Activated gamma-delta T cell treated with anti-CD3 and anti-CD28 coated beads, Interleukin-2, amount 50 U/mL, for 16 hours (primary cell): ENCODE data around the gene NAP1L1.

Source experiments
- DNase-seq: peaks from one replicate; pipeline ENCODE4 v3.0.0-alpha.2; 2020; ENCODE audit warnings: low read depth

The NAP1L1 gene, protein sequence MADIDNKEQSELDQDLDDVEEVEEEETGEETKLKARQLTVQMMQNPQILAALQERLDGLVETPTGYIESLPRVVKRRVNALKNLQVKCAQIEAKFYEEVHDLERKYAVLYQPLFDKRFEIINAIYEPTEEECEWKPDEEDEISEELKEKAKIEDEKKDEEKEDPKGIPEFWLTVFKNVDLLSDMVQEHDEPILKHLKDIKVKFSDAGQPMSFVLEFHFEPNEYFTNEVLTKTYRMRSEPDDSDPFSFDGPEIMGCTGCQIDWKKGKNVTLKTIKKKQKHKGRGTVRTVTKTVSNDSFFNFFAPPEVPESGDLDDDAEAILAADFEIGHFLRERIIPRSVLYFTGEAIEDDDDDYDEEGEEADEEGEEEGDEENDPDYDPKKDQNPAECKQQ

DNA sequence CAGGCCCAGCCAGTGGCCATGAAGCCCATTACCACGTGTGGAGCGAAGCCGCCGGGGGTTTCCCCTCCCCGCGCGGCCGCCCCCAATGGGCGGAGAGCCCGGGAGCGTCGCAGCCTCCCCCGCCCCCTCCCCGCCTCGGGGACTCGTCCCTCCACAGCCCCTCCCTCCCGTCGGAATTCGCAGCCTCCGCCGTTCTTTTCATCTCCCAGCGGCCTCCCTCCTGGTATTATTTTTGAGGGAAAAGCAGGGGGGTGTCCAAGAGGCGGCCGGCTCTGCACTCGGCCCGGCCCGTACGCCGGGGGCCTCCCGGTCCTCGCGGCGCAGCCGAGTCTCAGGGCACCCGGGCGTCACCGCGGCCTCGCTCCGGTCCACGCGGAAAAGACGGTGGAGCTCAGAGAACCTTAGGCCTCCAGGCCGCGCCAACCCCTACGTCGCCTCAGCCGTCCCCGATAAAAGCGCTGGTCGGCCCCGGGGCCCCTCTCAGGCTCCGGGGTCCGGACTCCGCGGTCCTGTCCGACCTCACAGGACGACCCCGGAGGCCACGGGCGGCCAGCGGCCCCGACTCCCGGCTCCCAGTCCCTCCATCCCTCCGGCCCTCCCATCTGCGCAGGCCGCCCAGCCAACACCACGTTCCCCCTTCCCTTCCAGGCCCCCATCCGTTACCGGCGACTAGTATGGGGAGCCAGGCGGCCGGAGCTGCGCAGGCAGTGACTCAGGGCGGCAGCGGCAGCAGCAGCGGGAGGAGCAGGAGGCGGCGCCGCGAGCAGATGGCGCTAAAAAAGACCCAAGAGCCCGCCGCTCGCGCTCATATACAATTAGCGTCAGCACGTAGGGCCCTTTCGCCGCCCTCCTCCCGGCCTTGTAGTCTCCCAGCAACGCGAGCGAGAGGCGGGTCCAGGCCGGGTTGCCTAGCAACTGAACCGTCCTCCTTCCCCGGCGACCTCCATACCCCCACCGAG, at the start of gene NAP1L1:
TSS of gene NAP1L1 (minus strand) at position 782 of the 959 bp plus-strand sequence. CDS start 10,466 bp downstream, outside the sequence.
- peak; percentile 96 for DNase-seq

DNA sequence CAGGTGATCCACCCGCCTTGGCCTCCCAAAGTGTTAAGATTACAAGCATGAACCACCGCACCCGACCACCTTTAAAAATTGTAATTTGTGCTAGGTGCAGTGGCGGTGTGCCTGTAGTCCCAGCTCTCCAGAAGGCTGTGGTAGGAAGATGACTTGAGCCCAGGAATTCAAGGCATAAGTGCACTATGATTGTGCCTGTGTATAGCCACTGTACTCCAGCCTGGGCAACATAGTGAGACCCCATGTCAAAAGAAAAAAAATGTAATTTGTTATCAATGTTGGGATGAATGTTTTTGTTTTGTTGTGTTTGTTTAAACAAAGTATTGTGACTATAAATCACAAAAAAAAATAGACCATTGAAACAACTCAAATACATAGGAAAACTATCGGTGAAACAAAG, 43.1 kb upstream of the NAP1L1 start:
- DNase-seq, result no peak

DNA sequence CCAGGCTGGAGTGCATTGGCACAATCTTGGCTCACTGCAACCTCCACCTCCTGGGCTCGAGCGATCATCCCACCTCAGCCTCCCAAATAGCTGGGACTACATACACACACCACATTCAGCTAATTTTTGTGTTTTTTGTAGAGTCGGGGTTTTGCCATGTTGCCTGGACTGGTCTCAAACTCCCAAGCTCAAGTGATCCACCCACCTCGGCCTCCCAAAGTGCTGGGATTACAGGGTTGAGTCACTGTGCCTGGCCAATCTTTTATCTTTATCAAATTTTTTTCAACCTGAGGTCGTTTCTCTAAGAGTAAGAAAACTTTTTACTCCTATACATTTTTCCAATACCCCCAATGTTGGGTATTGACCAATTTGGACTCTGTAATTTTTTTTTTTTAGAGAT, 40.0 kb upstream of the NAP1L1 start:
- no peak for DNase-seq

DNA sequence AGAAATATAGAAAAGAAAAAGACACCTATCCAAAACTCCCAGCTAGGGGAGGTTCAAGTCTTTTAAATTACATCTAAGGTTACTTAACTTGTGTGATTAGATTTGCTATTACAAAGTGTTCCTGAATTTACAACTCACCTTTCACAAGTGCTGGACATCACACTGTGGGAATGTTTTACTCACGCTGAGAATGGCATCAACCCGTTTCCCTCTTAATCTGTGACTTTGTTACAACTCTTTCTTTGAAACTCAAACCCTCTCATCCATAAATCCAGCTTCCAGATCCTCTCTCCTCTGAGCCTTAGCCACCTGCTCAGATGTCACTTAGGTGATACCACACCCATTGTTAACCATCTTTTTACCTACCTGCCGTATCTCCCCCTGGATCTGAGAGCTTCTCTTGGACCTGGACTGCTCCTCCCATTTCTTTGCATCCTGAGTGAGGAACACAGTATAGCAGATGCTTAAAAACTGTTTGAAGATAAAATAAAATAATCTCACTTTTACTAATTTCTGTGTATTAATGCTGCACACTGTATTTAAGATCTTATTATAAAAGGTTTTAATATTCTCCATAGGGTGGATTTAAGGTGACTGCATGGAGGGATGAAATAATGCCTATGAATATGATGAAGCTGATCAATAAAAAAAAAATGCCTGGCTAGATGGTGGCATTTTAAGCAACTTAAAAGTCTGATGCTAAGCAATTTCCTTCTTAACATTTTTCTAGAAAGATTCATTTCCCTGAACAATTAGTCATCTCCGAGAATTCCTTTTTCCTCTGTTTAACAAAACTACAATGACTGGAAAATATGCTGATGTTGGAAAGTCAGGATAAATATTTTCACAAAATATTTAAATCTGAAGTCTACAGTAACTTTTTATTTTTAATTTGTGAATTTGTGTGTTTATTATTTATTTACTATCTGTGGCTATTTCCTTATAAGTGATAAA, 39.1 kb upstream of the NAP1L1 start:
- DNase-seq, result no peak

DNA sequence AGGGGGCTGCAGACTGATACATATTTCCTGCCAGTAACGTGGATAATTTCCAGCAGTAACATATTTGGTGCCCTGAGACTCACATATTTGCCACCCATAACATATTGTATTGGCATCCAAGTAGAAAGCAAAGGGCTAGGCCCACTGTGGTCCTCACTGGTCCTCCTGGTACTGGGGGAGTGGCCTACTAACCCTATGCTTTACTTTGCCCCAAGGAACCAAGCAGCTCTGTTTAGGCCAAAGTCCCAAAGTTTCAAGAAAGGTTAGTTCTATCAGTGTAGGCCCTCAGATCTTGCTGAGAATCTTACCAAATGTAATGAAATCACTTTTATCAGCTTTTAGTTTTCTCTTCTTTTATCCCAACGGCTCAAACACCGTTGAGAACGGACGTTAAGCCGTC, 35.4 kb upstream of the NAP1L1 start:
- DNase-seq, result no peak

DNA sequence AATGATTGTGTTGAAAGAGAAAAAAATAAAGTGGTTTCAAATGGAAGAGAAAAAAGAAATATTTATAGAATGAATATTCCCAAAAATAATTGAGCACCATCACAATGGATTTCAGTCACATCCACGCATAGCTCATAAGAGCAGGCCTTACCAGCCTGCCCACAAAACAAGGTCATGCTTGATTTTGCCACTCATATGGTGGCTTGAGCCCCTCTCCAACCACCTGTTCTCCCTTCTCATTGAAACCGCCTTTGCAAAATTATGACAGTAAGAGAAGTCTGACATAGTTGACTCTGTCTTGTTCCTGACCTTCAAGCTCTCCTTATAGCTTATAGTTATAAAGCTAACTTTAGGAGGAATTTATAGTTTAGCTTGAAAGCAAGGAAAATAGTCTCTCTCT, 33.3 kb upstream of the NAP1L1 start:
- no peak for DNase-seq

DNA sequence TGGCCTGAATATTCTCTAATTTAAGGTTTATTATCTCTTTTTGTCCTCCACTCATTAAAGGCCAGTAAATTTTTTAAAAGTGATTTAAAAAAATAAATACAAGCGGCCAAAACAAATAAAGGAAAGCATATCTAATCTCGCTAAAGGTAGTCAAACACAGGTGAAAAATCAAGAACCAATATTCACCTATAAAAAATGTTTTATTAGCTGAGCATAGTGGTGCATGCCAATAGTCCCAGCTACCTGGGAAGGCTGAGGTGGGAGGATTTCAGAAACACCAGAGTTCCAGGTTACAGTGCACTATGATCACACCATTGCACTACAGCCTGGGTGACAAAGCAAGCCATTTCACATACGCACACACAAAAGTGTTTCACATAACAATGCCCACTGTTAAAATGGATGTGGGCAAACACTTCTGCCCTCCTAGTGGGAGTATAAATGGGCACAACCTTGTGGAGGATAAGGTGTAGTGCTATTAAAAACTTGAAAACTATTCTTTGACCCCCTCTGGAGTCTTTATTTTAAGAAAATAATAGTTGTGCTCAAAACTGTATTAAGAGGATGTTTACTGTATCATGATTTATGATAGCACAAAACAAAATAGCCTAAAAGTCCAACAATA, 32.7 kb upstream of the NAP1L1 start:
- DNase-seq, result no peak

DNA sequence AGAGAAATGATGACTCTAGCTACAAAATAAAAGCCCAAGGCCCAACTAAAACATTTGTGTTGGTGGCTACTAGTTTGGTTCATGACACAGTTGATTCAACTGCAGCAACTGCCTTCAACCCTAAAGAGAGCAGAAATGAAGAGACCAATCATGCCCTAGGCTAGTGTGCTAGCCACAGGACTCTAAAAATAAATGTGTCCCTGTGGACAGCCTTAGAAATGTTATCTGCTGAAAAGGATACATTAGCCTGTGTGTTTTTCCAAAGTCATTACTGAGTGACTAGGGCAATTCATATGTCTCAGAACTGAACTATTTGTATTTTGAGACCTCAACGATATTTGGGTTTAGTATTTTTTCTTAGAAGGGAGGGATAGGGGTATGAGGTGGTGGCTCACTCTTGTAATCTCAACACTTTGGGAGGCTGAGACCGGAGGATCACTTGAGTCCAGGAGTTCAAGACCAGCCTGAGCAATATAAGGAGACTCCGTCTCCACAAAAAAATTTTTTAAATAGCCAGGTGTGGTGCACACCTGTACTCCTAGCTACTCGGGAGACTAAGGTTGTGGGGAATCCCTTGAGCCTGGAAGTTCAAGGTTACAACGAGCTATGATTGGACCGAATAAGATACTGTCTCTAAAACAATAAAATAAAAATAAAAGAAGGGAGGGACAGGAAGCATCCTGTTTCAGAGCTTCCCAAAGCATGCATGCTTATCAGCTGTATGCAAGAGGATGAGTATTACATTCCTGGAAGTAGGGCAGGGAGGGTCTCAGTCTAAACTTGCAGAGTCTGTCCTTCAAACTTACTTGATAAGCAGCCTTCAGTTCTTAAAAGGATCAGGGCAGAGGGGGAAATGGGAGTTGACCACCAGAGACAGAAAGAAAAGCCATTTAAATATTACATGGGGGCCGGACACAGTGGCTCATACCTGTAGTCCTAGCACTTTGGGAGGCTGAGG, 29.6 kb upstream of the NAP1L1 start:
- DNase-seq, result no peak

DNA sequence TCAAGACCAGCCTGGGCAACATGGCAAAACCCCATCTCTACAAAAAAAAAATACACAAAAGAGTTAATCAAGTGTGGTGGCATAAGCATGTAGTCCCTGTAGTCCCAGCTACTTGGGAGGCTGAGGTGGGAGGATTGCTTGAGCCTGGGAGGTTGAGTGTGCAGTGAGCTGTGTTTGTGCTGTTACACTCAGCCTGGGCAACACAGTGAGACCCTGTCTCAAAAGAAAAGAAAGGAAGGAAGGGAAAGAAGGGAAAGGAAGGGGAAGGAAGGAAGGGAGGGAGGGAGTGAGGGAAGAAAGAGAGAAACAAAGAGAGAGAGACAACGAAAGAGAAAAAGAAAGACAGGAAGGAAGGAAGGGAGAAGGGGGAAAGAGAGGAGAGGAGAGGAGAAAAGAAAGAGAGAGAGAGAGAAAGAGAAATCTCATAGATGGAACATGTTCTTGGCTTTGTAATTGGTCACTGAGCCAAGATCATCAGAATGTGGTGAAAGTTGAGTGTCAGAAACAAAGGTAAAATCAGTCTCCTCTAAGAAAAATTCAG, 26.8 kb upstream of the NAP1L1 start:
- no peak for DNase-seq

DNA sequence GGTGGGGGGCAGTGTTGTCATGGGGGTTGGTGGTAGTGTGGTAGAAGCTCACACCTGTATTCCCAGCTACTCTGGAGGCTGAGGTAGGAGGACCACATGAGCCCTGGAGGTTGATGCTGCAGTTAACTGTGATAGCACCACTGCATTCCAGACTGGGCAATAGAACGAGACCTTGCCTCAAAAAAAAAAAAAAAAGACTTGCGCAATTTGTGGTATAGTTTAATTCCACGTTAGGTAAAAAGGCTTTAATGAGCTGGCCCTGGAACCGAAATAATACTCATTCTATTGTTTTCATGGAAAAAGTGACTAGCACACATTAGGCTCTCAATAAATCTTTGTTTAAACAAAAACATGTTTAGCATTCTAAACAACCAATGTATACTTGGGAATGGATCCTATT, 25.4 kb upstream of the NAP1L1 start:
- DNase-seq, result no peak

DNA sequence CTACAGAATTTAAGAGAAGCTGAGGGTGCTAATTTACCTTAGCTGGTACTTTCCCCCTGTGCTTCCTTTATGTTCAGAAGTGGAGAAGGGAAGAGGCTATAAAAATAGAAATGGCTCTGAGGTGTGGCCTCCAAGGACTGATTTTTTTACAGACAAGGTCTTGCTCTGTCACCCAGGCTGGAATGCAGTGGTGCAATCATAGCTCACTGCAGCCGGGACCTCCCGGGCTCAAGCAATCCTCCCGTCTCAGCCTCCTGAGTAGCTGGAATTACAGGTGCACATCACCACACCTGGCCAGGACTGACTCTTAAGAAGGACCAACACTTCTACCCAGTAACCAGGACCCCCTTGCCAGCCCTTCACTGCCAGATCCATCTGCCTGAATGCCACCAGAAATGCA, 23.9 kb upstream of the NAP1L1 start:
- no peak for DNase-seq

DNA sequence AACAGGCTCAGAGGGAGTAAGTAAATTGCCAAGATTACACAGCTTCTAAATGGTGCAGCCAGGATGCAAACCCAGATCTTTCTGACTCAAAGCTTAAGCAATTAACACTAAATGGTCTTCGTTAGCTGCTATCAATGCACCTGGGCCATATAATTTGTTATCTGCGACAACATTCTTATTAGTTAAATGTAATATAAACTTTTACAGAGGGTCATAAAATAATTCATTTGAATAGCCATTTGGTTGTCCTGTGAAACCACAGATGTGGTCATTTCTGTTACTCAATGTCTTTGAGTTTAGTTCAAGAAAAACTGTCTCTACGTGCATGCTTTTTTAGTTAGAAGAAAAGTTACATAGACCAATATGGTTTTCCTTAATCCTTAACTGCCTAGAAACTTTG, 22.1 kb upstream of the NAP1L1 start:
- DNase-seq, result no peak

DNA sequence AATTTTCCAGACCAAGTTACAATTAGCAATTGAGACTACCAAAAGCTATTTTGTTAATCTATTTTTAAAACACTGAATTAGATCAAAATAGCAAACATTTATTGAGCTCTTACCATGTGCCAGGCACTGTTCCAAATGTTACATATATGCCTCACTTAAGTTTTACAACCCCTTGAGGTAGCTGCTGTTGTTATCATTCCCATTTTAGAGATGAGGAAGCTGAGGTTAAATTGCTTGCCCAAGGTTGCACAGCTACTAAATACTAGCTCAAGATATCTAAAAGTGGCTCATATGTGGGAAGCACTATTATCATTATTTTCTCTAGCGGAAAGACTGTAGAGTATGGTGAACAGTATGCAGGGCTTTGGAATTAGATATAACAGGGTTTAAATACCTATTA, 19.5 kb upstream of the NAP1L1 start:
- no peak for DNase-seq

DNA sequence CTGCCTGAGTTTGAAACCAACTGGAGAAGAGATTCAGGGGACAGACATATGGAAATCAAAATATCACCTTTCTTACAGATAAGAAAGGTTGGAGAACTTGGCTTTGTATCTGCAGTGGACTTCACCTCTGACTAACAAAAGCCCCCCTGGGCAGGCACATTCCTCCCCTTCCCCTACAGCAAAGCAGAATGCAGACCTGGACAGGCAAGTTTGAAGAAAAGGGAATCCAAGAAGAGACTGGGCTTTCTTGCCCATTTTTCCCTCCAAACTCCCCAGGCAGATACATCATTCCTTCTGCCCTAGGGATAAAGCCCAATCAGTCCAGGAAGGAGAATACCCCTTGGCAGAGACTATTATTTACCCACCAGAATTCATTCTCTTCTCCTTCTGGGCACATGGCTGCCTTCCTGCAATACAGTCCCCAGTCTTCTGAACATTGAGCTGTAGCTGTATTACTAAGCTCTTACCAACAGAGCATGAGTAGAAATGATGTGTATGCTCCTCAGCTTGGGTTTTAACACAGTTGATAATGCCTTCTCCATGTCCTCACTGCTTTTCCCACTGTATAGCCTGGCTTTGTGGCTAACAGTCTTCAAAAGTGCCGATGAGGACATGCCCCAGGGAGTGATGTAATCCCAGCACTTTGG, 17.4 kb upstream of the NAP1L1 start:
- DNase-seq, result no peak

DNA sequence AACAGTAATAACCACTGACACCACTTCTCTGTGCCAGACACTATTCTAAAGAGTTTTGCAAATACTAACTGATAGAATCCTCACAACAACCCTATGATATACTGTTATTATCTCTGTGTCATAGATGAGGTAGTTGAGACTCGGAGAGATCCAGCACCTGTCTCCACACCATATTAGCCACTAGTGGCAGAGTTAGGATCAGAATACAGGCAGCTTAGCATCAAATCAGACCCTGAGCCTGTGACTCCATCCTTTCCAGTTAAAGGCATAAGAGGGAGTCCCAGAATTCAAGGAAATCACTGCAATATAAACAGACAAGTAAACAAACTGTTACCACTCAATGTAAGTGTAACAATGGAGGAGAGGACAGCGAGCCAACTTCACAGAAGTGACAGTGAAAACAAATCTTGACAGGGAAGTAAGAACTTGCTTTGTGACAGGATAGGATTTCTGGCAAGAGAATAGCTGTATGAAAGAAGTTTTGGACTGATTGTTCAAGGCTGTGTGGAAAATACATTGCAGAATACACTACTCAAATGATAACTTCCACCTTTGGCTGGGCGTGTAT, 11.7 kb upstream of the NAP1L1 start:
- DNase-seq, result no peak

DNA sequence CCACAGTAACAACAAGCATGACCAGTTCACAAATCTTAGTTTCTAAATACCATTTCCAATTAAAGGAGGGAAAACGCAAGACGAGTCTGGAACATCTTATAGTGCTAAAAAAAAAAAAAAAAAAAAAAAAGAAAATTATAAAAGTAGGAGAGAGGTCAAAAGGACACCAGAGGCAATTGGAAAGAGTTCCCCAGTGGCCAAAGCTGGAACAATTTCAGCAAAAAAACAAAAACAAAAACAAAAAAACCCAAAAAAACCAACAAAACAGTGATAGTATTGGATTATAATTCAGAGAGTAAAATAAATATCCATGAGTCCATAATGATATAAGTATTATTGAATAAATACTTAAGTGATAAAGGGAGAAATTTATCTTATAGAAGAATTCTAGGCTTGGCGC, 10.3 kb upstream of the NAP1L1 start:
- no peak for DNase-seq

DNA sequence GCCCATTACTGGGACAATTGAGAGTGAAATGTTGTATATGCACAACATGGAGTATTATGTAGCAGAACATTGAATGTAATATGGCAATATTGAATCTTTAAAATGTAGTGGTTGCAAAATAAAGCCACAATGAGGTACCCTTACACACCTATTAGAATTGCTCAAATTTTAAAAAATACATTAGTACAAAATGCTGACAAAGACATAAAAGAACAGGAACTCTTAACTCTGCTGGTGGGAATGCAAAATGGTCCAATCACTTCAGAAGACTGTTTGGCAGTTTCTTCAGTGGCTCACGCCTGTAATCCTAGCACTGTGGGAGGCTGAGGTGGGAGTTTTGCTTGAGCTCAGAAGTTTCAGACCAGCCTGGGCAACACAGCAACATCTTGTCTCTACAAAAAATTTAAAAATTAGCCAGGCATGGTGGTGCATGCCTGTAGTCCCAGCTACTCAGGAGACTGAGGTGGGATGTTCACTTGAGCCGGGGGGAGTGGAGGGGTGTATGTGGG, 6.8 kb upstream of the NAP1L1 start:
- DNase-seq, result no peak

DNA sequence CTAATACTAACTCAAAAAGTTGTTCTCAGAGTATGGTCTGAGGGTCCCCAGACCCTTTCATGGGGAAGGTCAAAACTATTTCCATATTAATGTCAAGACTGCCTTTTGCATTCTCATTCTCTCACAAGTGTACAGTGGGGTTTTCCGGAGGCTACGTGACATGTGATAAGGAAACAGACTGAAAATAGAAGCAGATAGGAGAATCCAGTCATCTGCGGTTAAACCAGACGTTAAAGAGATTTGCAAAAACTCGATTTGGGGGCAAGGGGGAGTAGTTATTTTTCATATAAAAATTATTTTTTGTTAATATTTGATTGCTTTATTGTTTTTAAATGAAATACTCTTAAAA, 1.0 kb upstream of the NAP1L1 start:
- DNase-seq, result peak; percentile 28
